Lower lobe of right lung (tissue), 2 donors: ENCODE results near the gene SCYGR1. TPM values are rescaled to one million over a fixed set of nuclear protein-coding genes. Genes with fewer than 3 reads are reported as not detected.

Source experiments
- ATAC-seq, 2 donors: fragments of 200-7000 bp; cut with Tn5 transposase; one replicate each; pipeline ENCODE4 v1.9.1; 2020 to 2022; ENCODE audit warnings: mild to moderate bottlenecking in 2 of 2, moderate library complexity in 2 of 2
- DNase-seq: peaks from one replicate; pipeline ENCODE4 v3.0.0-alpha.2; 2020
- H3K27ac ChIP-seq: fragments of 200-600 bp; one replicate; pipeline ENCODE4 v1.8.0; 2022
- H3K27me3 ChIP-seq: fragments of 200-600 bp; one replicate; pipeline ENCODE4 v1.8.0; 2022; ENCODE audit warnings: low read depth
- H3K36me3 ChIP-seq: fragments of 200-600 bp; one replicate; pipeline ENCODE4 v1.8.0; 2022; ENCODE audit warnings: mild to moderate bottlenecking
- H3K4me1 ChIP-seq: fragments of 200-600 bp; one replicate; pipeline ENCODE4 v1.8.0; 2022
- H3K4me3 ChIP-seq: fragments of 200-600 bp; one replicate; pipeline ENCODE4 v1.8.0; 2022; ENCODE audit warnings: mild to moderate bottlenecking
- H3K9me3 ChIP-seq: fragments of 200-600 bp; one replicate; pipeline ENCODE4 v1.8.0; 2022
- intact Hi-C: fragments of 100-400 bp; cut with DNase I; formaldehyde crosslinking; loops from one replicate; pipeline ENCODE4 v1.11.0; 2022
- total RNA-seq: library from RNA; stranded (reverse); fragmentation: NEBNext Ultra II Directional; extraction: Animal tissue kit (Norgen Biotek cat#: 25700); gene quantifications from one replicate; pipeline ENCODE4 v1.2.1, GENCODE V29; 2021
- TF ChIP-seq, protein P1 (sequence below): fragments of 200-600 bp; IDR thresholded peaks from one replicate; pipeline ENCODE4 v1.8.0; 2022; ENCODE audit warnings: antibody characterized with exemption, mild to moderate bottlenecking
- donor health status: DM: no; HTN: yes; CAD: no; lungs with severe emphysema.

The SCYGR1 gene
- total RNA-seq, 1 donor from 2014 or later, result not detected

DNA sequence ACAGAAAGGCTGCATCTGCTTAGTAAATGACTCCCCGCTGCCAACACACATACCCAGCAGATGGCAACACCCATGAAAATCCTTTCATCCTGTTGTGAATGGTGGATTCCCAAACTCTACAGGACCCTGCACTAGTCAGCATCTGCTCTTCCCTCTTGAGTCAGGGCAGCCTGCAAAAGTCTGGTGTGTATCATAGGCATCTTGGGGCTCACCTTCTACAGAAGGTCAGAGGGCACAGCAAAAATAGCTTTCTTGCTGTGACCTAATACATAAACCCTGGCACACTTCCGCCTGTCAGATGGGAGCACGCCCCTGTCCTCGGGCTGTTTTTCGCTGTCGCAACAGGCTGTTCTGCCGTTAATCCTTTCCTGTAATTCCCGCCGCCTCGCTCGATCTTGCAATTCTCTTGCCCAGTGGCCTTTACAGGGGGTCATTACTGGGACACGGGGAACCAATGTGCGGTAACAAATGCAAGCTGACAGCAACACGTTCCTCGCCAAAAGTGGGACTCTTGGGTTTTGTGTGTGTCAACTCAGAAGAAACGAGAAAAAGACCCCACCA, 19.9 kb upstream of the SCYGR1 start:
- TF ChIP-seq, protein P1, sequence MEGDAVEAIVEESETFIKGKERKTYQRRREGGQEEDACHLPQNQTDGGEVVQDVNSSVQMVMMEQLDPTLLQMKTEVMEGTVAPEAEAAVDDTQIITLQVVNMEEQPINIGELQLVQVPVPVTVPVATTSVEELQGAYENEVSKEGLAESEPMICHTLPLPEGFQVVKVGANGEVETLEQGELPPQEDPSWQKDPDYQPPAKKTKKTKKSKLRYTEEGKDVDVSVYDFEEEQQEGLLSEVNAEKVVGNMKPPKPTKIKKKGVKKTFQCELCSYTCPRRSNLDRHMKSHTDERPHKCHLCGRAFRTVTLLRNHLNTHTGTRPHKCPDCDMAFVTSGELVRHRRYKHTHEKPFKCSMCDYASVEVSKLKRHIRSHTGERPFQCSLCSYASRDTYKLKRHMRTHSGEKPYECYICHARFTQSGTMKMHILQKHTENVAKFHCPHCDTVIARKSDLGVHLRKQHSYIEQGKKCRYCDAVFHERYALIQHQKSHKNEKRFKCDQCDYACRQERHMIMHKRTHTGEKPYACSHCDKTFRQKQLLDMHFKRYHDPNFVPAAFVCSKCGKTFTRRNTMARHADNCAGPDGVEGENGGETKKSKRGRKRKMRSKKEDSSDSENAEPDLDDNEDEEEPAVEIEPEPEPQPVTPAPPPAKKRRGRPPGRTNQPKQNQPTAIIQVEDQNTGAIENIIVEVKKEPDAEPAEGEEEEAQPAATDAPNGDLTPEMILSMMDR, result no peak
- no peak overlapping the region for H3K4me3 ChIP-seq
- no peaks in the 10 kb centered on the region for H3K27me3 ChIP-seq
- peak; percentile 63 to 77 for ATAC-seq
- H3K9me3 ChIP-seq, result no peaks in the 10 kb centered on the region
- no peaks in the 10 kb centered on the region for H3K36me3 ChIP-seq
- intact Hi-C loops, result no loop called here
- peak overlapping the region; percentile 70 for H3K27ac ChIP-seq
- peaks cover 17% of the 10 kb centered on the region for H3K4me1 ChIP-seq
- peak; percentile 89 for DNase-seq

DNA sequence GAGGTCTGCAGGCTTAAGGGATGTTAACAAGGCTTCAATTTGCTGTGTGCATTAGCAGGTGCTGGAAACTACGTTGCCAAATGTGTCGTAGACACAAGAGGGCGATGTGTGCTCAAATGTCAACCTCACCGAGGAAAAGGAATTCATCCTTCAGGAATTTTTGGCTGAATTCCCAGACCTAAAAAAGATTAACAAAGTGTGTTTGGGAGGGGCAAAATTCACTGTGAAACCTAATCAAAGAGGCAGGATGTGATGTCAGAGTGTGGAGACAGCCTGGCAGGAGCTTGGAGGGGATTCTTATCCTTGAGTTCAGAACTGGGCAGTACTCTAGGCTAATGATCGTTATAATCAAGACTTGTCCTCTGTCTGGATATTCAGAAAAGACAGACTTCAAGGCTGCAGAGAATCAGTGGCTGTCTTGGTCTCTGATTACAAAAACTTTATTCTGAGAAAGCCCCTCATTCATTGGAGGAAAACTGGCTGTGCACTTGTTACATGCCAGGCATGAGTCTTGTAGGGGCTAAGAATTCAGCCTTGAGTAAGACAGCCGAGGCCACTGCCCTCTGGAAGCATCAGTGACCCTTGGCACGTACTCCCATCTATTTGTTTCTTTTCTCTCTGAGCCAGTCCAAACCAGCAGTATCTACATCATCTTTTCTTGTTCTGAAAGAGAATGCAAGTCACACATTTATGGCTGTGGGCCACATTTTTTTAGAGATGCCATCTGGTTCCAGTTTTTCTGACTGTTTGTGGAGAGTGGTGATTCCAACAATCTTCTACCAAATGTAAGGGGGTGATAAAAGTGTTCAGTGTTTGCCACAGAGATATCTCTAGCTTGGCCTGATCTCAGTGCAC, 18.7 kb upstream of the SCYGR1 start:
- no peaks in the 10 kb centered on the region for H3K27me3 ChIP-seq
- no peak for DNase-seq
- peaks cover 17% of the 10 kb centered on the region for H3K4me1 ChIP-seq

DNA sequence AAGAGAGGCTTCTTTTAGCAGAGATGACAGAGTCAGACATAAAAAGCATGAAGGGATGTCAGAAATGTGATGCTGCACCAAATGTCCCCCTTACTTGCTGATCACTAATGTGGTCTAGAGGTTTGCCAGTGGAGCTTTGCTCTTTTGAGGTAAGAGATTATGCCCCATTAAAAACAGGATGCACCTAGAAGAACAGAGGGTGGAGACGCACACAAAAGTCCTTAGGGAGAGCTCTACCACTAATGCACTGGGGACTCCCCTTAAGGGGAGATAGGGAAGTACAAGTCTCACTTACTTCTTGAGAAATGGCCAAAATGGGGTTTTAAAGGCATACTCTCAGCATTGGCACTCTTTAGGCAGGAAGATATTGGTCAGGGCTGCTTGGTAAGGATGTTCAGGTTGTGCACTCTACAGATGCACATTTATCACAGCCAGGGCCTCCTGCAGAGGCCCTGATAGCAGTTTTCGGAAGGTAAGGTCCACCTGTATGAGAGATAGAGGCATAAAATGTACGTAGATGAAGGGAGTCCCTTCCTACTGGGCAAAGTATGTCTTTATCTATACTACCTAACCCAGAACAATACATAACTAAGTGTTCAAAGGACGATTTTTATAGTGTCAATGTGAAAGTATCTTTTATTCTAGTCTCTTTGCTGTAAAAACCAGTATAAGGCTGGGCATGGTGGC, 17.0 kb upstream of the SCYGR1 start:
- H3K4me1 ChIP-seq, result peaks cover 17% of the 10 kb centered on the region
- TF ChIP-seq, protein P1, result no peak
- ATAC-seq, result no peak
- no peak for DNase-seq
- H3K27me3 ChIP-seq, result no peaks in the 10 kb centered on the region
- H3K9me3 ChIP-seq, result no peaks in the 10 kb centered on the region
- no peak overlapping the region for H3K4me3 ChIP-seq
- intact Hi-C loops, result no loop called here
- H3K27ac ChIP-seq, result no peak overlapping the region
- no peaks in the 10 kb centered on the region for H3K36me3 ChIP-seq

More for the DNA sequence above, 18.7 kb upstream of the SCYGR1 start:
- Histone ChIP-seq H3K27ac (peak overlapping the region; percentile 70), H3K36me3 (no peaks in the 10 kb centered on the region), H3K9me3 (no peaks in the 10 kb centered on the region), H3K4me3 (no peak overlapping the region)
- peak; percentile 81 to 91 for ATAC-seq
- intact Hi-C loops, result no loop called here
- TF ChIP-seq, protein P1, result peak; percentile 65

DNA sequence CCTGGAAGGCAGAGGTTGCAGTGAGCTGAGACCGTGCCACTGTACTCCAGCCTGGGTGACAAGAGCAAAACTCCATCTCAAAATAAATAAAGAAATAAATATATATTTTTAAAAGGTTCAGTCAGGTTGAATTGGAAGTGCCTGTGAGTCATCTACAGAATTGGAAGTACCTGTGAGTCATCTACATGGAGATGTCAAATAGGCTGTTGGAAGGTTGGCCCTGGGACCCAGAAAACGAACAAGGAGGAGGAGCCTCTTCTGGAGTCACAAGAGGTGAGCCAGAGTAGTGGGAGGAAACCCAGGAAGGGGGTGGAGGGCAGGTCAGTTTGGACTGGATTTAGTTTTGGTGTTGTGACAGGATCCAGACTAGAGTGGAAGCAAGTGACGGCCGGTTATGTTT, 15.2 kb upstream of the SCYGR1 start:
- H3K4me3 ChIP-seq, result no peak overlapping the region
- no peak for ATAC-seq
- TF ChIP-seq, protein P1, result no peak
- no peaks in the 10 kb centered on the region for H3K9me3 ChIP-seq
- H3K27me3 ChIP-seq, result no peaks in the 10 kb centered on the region
- H3K4me1 ChIP-seq, result peaks cover 17% of the 10 kb centered on the region
- no peak overlapping the region for H3K27ac ChIP-seq
- H3K36me3 ChIP-seq, result no peaks in the 10 kb centered on the region
- DNase-seq, result no peak
- intact Hi-C loops, result no loop called here

DNA sequence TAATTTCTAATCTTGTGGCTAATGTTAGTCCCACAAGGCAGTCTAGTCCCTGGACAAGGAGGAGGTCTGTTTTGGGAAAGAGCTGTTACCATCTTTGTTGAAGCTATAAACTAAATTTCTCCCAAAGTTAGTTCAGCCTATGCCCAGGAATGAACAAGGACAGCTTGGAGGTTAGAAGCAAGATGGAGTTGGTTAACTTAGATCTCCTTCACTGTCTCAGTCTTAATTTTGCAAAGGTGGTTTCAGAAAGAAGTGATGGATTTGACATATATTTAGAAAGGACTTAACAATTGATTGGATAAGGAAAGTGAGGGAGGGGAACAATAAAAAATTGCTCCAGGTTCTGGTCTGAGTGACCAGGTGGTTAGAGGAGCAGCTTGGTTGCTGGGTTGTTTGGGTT, 14.6 kb upstream of the SCYGR1 start:
- no peaks in the 10 kb centered on the region for H3K27me3 ChIP-seq
- intact Hi-C loops, result no loop called here
- H3K27ac ChIP-seq, result no peak overlapping the region
- no peak overlapping the region for H3K4me3 ChIP-seq
- no peaks in the 10 kb centered on the region for H3K36me3 ChIP-seq
- TF ChIP-seq, protein P1, result no peak
- DNase-seq, result no peak
- H3K9me3 ChIP-seq, result no peaks in the 10 kb centered on the region
- ATAC-seq, result no peak
- H3K4me1 ChIP-seq, result peaks cover 17% of the 10 kb centered on the region
